IgD-negative memory B cell (primary cell): ENCODE measurements around the gene DCT. TPM values are rescaled to one million over a fixed set of nuclear protein-coding genes. Genes with fewer than 3 reads are reported as not detected.

ENCODE experiments used
- H3K27ac Mint-ChIP-seq, 3 donors: one replicate each; pipeline ENCODE4 v1.8.0; 2020 to 2022; ENCODE audit warnings: mild to moderate bottlenecking in 3 of 3, mixed read lengths in 3 of 3, moderate library complexity in 1 of 3
- H3K27me3 Mint-ChIP-seq: one replicate; pipeline ENCODE4 v1.8.0; 2021; ENCODE audit warnings: mixed read lengths
- H3K36me3 Mint-ChIP-seq: one replicate; pipeline ENCODE4 v1.8.0; 2020; ENCODE audit warnings: mild to moderate bottlenecking, mixed read lengths
- H3K4me1 Mint-ChIP-seq, 3 donors: one replicate each; pipeline ENCODE4 v1.8.0; 2020 to 2022; ENCODE audit warnings: mixed read lengths in 3 of 3, mild to moderate bottlenecking in 1 of 3
- H3K4me3 Mint-ChIP-seq, 4 donors: one replicate each; pipeline ENCODE4 v1.8.0; 2020 to 2022; ENCODE audit warnings: mild to moderate bottlenecking in 4 of 4, mixed read lengths in 4 of 4, moderate library complexity in 3 of 4
- H3K9me3 Mint-ChIP-seq, 3 donors: one replicate each; pipeline ENCODE4 v1.8.0; 2020 to 2021; ENCODE audit warnings: mixed read lengths in 3 of 3, mild to moderate bottlenecking in 1 of 3
- polyA plus RNA-seq: library from polyadenylated mRNA; unstranded; fragments of 300-500 nt; fragmentation: Illumina TruSeq; gene quantifications from one replicate; pipeline ENCODE4 v1.2.3, GENCODE V29; 2021

Gene DCT
- polyA plus RNA-seq, 1 donor from 2014 or later, result not detected

DNA sequence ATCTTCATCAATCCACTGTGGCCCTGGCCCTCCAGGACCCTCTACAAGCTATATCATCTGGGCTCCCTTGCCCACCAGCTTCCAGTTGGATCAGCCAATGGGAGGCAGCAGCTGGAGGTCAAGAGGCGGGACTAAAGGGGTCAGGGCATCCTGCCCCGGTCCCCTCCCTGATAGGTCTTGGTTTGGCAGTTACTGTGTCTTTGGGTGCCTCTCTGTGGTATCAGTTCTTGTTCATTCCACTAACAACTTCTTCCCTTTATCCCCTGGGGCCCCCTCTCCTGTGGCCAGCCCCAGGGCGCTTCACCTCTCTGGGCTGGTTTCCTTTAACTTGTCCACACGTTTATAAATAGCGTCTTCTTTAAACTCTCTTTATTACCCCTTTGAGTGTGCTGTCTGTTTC lies 83.6 kb downstream of the DCT start:
- H3K4me1 Mint-ChIP-seq, result no peaks in the 10 kb centered on the region
- no peaks in the 10 kb centered on the region for H3K36me3 Mint-ChIP-seq
- H3K9me3 Mint-ChIP-seq, result peaks cover 0 to 2% (median 0%) of the 10 kb centered on the region in 3 donors
- H3K27me3 Mint-ChIP-seq, result peaks cover 3% of the 10 kb centered on the region
- no peak overlapping the region for H3K4me3 Mint-ChIP-seq
- H3K27ac Mint-ChIP-seq, result no peak overlapping the region

DNA sequence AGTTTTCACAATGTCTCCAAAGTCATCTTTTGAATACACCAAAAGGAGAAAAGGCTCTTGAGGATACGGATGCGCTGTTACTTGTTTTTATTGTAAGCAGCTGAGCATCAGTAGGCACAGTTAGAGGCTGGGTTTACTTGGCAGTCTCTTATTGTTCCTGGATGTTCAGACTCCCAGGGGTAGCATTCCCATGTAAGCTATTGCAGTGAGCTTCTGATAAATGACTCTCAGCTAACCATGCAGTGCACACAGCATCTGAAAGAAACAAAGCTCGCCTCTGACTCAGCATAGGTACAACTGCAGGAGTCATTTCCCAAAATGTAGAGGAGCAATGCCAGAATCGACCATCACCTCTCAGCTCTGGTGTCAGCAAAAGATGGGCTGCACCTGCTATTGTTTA lies 84.8 kb downstream of the DCT start:
- H3K27me3 Mint-ChIP-seq, result peaks cover 3% of the 10 kb centered on the region
- H3K4me3 Mint-ChIP-seq, result no peak overlapping the region
- peaks cover 0 to 2% (median 0%) of the 10 kb centered on the region in 3 donors for H3K9me3 Mint-ChIP-seq
- H3K36me3 Mint-ChIP-seq, result no peaks in the 10 kb centered on the region
- no peaks in the 10 kb centered on the region for H3K4me1 Mint-ChIP-seq
- H3K27ac Mint-ChIP-seq, result no peak overlapping the region

DNA sequence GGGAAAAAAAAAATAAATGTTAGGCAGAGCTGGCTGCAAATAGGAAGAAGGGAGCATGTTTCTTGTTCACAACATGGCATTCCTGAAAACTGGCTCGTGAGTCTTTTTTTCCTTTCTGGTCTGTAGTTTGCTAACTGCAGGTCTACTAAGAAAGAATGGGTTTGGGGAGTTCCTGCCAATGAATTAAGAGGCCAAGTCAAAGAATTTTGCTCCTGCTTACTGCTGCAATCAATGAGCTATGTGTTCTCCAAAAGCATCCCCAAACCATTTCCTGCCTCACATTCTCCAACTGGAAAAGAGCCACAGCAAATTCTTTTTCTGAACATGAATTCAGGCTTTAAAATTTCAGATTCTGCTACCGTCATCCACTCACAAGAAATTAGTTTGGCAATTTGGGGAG lies 88.6 kb downstream of the DCT start:
- Mint-ChIP-seq H3K36me3 (no peaks in the 10 kb centered on the region), H3K9me3 (no peaks in the 10 kb centered on the region), H3K27me3 (peaks cover 3% of the 10 kb centered on the region), H3K4me1 (peaks cover 0 to 2% (median 0%) of the 10 kb centered on the region in 3 donors), H3K4me3 (no peak overlapping the region), H3K27ac (no peak overlapping the region)

DNA sequence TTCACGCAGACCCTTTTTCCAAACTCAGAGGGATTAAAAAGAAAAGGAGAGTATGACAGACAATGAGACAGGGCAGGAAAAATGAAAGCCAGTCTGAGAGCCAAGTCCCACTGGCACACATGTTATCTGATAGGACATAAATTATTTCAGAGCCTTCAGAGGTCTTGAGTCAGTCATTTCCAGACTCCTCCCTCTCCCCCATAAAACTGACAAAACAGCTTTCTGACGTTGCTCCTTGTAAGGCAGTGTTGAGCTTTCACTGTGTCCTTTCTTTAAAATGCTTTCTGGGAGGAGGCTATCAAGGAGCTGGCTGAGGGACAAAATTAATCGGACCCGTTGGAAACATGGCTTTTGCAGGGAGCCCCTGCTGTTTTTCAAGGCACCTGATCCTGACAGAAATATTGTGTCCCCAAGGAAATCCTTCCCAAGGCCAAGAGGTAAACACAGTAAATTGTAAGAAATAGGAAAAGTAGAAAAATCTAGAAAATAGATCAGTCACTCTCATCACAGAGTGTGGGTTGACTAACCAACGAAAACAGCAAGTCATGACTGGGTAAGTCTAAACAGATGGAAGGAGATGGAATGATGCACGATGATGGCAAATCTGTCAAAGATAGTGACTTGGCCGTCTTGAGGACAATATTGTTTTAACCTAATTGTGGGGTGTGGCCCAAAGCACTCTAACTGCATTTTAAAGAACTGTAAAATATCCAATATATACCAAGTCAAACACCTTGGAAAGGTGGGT lies 89.7 kb downstream of the DCT start:
- Mint-ChIP-seq H3K27ac (no peak overlapping the region), H3K36me3 (no peaks in the 10 kb centered on the region), H3K4me1 (peaks cover 0 to 2% (median 0%) of the 10 kb centered on the region in 3 donors), H3K27me3 (peaks cover 4% of the 10 kb centered on the region), H3K4me3 (no peak overlapping the region), H3K9me3 (no peaks in the 10 kb centered on the region)

DNA sequence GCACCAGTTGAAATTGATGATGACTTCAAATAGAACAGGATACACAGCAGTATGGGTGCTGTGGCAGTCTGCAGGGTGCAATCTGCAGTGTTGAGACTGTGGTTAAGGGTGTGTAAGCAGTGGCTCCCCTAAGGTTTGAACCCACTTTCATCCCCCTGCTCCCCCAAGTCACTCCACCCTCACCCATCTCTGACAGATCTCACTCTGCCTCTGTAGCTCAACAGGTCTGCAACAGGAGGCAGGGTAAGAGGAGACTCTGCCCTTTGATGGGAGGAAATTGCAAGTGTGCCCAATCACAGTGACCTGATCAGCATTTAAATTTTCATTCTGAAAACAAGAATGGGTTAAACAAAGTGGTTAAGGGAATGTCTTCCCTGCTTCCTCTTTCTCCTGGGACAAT lies 92.4 kb downstream of the DCT start:
- H3K9me3 Mint-ChIP-seq, result no peaks in the 10 kb centered on the region
- H3K36me3 Mint-ChIP-seq, result no peaks in the 10 kb centered on the region
- H3K4me3 Mint-ChIP-seq, result no peak overlapping the region
- peaks cover 3% of the 10 kb centered on the region for H3K27me3 Mint-ChIP-seq
- peaks cover 0 to 2% (median 0%) of the 10 kb centered on the region in 3 donors for H3K4me1 Mint-ChIP-seq
- no peak overlapping the region for H3K27ac Mint-ChIP-seq

Other genes starting within 250 kb of the DCT start
- 9.5 TPM for gene TGDS, start 116.5 kb upstream of the DCT start, polyA plus RNA-seq
- 1.9 TPM for gene GPR180, start 122.2 kb upstream of the DCT start, polyA plus RNA-seq
- gene SOX21, start 232.9 kb upstream of the DCT start, polyA plus RNA-seq, result not detected